AG04450 (cell line): ENCODE data around the gene PYGB. TPM values are rescaled to one million over a fixed set of nuclear protein-coding genes. Genes with fewer than 3 reads are reported as not detected.

Experiments used
- CTCF ChIA-PET: fragments of 300-600, 350-600 bp; formaldehyde crosslinking; extraction: SDS; loops from one replicate; lab custom pipeline; 2022; ENCODE audit warnings: antibody characterized with exemption, inconsistent platforms; lab: Charles Lee
- POLR2A ChIA-PET: fragments of 350-600 bp; formaldehyde crosslinking; extraction: SDS; loops from one replicate; lab custom pipeline; 2021; ENCODE audit warnings: antibody characterized with exemption, inconsistent platforms; lab: Yijun Ruan, JAX
- DNase-seq: peaks from one replicate; pipeline ENCODE4 v3.0.0-alpha.2; 2011; ENCODE audit warnings: low read depth, low spot score
- H3K27ac ChIP-seq: one replicate; pipeline ENCODE4 v1.5.1; 2012; ENCODE audit warnings: low read depth, low read length, control low read depth
- H3K27me3 ChIP-seq: one replicate; pipeline ENCODE4 v1.6.0; 2012; ENCODE audit warnings: low read length; ENCODE audit not compliant: control insufficient read depth, insufficient read depth
- H3K4me3 ChIP-seq: 2 replicates; pipeline ENCODE4 v1.5.1; 2011; ENCODE audit warnings: mild to moderate bottlenecking, low read depth, low read length, control low read depth
- H3K9me3 ChIP-seq: 2 replicates; pipeline ENCODE4 v1.5.1; 2012; ENCODE audit warnings: low read length; ENCODE audit not compliant: control insufficient read depth, insufficient read depth
- polyA plus RNA-seq: library from polyadenylated mRNA; depleted of rRNA; stranded (reverse); fragments of >200 nt; gene quantifications from 2 replicates; pipeline ENCODE4 v1.2.3, GENCODE V29; 2011
- TF ChIP-seq, protein P1 (sequence below): IDR thresholded peaks from 2 replicates; pipeline ENCODE4 v1.5.1; 2011; ENCODE audit warnings: low read depth, low read length, control low read depth, inconsistent platforms

PYGB gene
- polyA plus RNA-seq, 1 experiment, result 43.2 TPM

DNA sequence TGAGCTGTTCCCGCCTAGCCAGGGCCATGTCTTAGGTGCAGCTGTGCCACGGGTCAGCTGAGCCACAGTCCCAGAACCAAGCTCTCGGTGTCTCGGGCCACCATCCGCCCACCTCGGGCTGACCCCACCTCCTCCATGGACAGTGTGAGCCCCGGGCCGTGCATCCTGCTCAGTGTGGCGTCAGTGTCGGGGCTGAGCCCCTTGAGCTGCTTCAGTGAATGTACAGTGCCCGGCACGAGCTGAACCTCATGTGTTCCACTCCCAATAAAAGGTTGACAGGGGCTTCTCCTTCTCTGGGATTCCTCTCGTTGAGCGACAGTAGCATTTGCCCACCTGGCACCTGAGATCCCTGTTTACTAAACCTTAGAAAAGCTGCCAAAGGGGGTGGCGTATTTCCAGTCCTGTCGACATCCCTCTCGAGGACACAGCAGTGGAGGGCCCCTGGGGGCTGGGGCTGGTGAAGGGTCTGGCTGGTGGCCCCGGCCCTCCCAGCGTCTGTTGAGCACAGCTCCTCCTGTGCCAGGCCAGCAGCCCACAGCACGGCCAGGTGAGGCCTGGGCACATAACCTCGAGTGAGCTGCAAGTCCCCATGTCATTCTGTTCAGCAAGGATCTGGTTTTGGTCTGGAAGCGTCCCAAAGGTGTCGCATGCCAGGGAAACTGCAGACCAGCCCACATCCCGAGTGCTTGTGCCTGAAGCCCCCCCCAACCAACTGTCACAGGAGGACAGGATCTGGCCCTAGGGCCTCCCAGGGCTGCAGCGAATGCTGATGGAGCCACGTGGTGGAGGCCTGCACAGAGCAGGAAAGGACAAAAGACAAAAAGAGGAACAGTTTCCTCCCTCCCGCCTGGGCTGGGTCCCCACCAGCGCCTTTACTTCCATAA lies 21.2 kb upstream of the PYGB start:
- POLR2A ChIA-PET, result interaction anchor here (1.0 kb wide), 1 partner anchor 21 kb away, joined by 3 read pairs; the partner anchor contains the start of gene PYGB

DNA sequence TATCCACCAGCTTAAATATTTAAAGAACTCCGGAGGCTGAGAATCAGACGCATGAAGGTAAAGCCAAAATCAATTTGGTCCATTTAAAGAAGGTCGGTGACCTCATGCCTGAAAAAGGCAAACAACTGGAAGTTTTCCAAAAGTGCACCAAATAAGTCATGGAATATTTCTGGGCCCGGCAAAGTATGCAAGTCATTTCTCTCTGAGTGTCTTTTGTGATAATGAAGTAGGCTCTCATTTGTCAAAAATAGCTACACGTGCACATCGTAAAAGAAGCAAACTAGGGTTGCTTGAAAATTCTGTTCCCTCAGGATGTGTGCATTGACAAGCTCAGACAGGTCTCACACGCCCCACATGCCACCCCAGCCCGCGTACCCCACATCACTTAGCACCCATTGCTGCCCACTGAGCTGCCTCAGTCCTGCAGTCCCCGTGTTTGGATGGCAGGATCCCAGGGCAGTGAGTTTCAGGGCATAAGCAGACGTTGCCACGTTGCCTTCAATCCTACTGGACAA lies 20.5 kb upstream of the PYGB start:
- POLR2A ChIA-PET, result interaction anchor here (1.0 kb wide), 1 partner anchor 21 kb away, joined by 3 read pairs; the partner anchor contains the start of gene PYGB

More for the DNA sequence above, 21.2 kb upstream of the PYGB start:
- no peaks in the 10 kb centered on the region for H3K9me3 ChIP-seq
- H3K27me3 ChIP-seq, result no peaks in the 10 kb centered on the region
- CTCF ChIA-PET, result interaction anchor here (0.5 to 1.0 kb wide), 2 partner anchors 21 to 164 kb away, joined by 4 to 7 read pairs; partner anchors contain the start of genes ABHD12 and PYGB
- no peak overlapping the region for H3K27ac ChIP-seq
- TF ChIP-seq, protein P1, sequence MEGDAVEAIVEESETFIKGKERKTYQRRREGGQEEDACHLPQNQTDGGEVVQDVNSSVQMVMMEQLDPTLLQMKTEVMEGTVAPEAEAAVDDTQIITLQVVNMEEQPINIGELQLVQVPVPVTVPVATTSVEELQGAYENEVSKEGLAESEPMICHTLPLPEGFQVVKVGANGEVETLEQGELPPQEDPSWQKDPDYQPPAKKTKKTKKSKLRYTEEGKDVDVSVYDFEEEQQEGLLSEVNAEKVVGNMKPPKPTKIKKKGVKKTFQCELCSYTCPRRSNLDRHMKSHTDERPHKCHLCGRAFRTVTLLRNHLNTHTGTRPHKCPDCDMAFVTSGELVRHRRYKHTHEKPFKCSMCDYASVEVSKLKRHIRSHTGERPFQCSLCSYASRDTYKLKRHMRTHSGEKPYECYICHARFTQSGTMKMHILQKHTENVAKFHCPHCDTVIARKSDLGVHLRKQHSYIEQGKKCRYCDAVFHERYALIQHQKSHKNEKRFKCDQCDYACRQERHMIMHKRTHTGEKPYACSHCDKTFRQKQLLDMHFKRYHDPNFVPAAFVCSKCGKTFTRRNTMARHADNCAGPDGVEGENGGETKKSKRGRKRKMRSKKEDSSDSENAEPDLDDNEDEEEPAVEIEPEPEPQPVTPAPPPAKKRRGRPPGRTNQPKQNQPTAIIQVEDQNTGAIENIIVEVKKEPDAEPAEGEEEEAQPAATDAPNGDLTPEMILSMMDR, result no peak
- no peak overlapping the region for H3K4me3 ChIP-seq
- no peak for DNase-seq

GRCh38 chr20:25229486-25230165 lies 18.3 kb upstream of the PYGB start:
- POLR2A ChIA-PET, result no interaction called here
- DNase-seq, result no peak
- CTCF ChIA-PET, result interaction anchor here (1.7 kb wide), 1 partner anchor 17 kb away, joined by 5 read pairs; no protein-coding TSS in a partner anchor

More for the DNA sequence above, 20.5 kb upstream of the PYGB start:
- H3K27ac ChIP-seq, result no peak overlapping the region
- no peaks in the 10 kb centered on the region for H3K9me3 ChIP-seq
- no peaks in the 10 kb centered on the region for H3K27me3 ChIP-seq
- no peak overlapping the region for H3K4me3 ChIP-seq
- no peak for DNase-seq
- CTCF ChIA-PET, result interaction anchor here (0.7 to 1.0 kb wide), 2 partner anchors 20 to 28 kb away, joined by 3 to 4 read pairs; partner anchors contain the start of gene PYGB
- TF ChIP-seq, protein P1, result no peak

GRCh38 chr20:25230166-25230831 lies 17.6 kb upstream of the PYGB start:
- no peaks in the 10 kb centered on the region for H3K9me3 ChIP-seq
- H3K27ac ChIP-seq, result no peak overlapping the region
- POLR2A ChIA-PET, result no interaction called here
- no peak for DNase-seq
- TF ChIP-seq, protein P1, result no peak
- H3K27me3 ChIP-seq, result no peaks in the 10 kb centered on the region
- H3K4me3 ChIP-seq, result no peak overlapping the region
- CTCF ChIA-PET, result interaction anchor here (1.7 kb wide), 1 partner anchor 17 kb away, joined by 5 read pairs; no protein-coding TSS in a partner anchor

More at GRCh38 chr20:25229486-25230165, 18.3 kb upstream of the PYGB start:
- Histone ChIP-seq H3K27ac (no peak overlapping the region), H3K9me3 (no peaks in the 10 kb centered on the region), H3K4me3 (no peak overlapping the region), H3K27me3 (no peaks in the 10 kb centered on the region)
- TF ChIP-seq, protein P1, result no peak
